Posterior cingulate gyrus (tissue), 11 donors: ENCODE data around the gene MRPL10.

Source experiments
- DNase-seq, 10 donors: peaks; one replicate each; pipeline versions ENCODE4 v3.0.0 to v3.0.0-alpha.2; 2020 to 2021; ENCODE audit warnings: mixed read lengths in 3 of 10
- intact Hi-C: fragments of 100-400 bp; cut with DNase I; formaldehyde crosslinking; loops from one replicate; pipeline ENCODE4 v1.15.1; 2023

MRPL10 gene

GRCh38 chr17:47862621-47863440 lies 31.5 kb upstream of the MRPL10 start:
- intact Hi-C loops: no loop called here
- no peak for DNase-seq

GRCh38 chr17:47860386-47860785 lies 29.0 kb upstream of the MRPL10 start:
- intact Hi-C loops: no loop called here

GRCh38 chr17:47857551-47858455 lies 26.5 kb upstream of the MRPL10 start:
- intact Hi-C loops: no loop called here
- DNase-seq: no peak

More at GRCh38 chr17:47860386-47860785, 29.0 kb upstream of the MRPL10 start:
- DNase-seq: no peak

GRCh38 chr17:47856830-47857229 lies 25.5 kb upstream of the MRPL10 start:
- DNase-seq: no peak
- intact Hi-C loops: no loop called here

GRCh38 chr17:47855737-47856136 lies 24.4 kb upstream of the MRPL10 start:
- intact Hi-C loops: no loop called here

GRCh38 chr17:47853616-47854015 lies 22.3 kb upstream of the MRPL10 start:
- intact Hi-C loops: no loop called here

More at GRCh38 chr17:47855737-47856136, 24.4 kb upstream of the MRPL10 start:
- no peak for DNase-seq

GRCh38 chr17:47852113-47852949 lies 21.0 kb upstream of the MRPL10 start:
- intact Hi-C loops: no loop called here
- peak in 2 of 10 donors; percentile 12 to 45 for DNase-seq

More at GRCh38 chr17:47853616-47854015, 22.3 kb upstream of the MRPL10 start:
- no peak for DNase-seq

GRCh38 chr17:47851764-47852112 lies 20.4 kb upstream of the MRPL10 start:
- DNase-seq: peak in 1 of 10 donors; percentile 15
- intact Hi-C loops: no loop called here

GRCh38 chr17:47850692-47851573 lies 19.6 kb upstream of the MRPL10 start, which contains the start of gene SP6:
Gene SP6 (minus strand): TSS chr17:47851163. CDS start chr17:47848429, 2,734 bp downstream.
- intact Hi-C loops: no loop called here
- DNase-seq: peak in 2 of 10 donors; percentile 67 to 75

GRCh38 chr17:47850373-47850691 lies 19.0 kb upstream of the MRPL10 start:
- intact Hi-C loops: no loop called here
- no peak for DNase-seq

GRCh38 chr17:47848198-47848513 lies 16.8 kb upstream of the MRPL10 start:
- DNase-seq: peak in 1 of 10 donors; percentile 64
- intact Hi-C loops: loop anchor here (10.0 kb wide), 1 partner anchor 127 kb away; the partner anchor contains the start of gene CDK5RAP3

- peak in 1 of 10 donors; percentile 81 for DNase-seq
- intact Hi-C loops: loop anchor here (10.0 kb wide), 1 partner anchor 127 kb away; the partner anchor contains the start of gene CDK5RAP3
Observed at GRCh38 chr17:47847341-47848197, 16.2 kb upstream of the MRPL10 start.

GRCh38 chr17:47846716-47847340 lies 15.5 kb upstream of the MRPL10 start:
- peak in 1 of 10 donors; percentile 86 for DNase-seq
- intact Hi-C loops: loop anchor here (10.0 kb wide), 1 partner anchor 128 kb away; the partner anchor contains the start of gene CDK5RAP3

- peak in 1 of 10 donors; percentile 13 for DNase-seq
- intact Hi-C loops: loop anchor here (10.0 kb wide), 1 partner anchor 129 kb away; the partner anchor contains the start of gene CDK5RAP3
Observed at GRCh38 chr17:47845716-47846075, 14.4 kb upstream of the MRPL10 start.

GRCh38 chr17:47844814-47845715 lies 13.7 kb upstream of the MRPL10 start:
- DNase-seq: peak in 2 of 10 donors; percentile 29 to 61
- intact Hi-C loops: loop anchor here (5.0 to 10.0 kb wide), 2 partner anchors 130 to 177 kb away; partner anchors contain the start of gene CDK5RAP3

GRCh38 chr17:47844227-47844626 lies 12.9 kb upstream of the MRPL10 start:
- peak in 1 of 10 donors; percentile 25 for DNase-seq

GRCh38 chr17:47843391-47843730 lies 12.0 kb upstream of the MRPL10 start:
- intact Hi-C loops: loop anchor here (5.0 to 10.0 kb wide), 2 partner anchors 131 to 179 kb away; partner anchors contain the start of gene CDK5RAP3

More at GRCh38 chr17:47844227-47844626, 12.9 kb upstream of the MRPL10 start:
- intact Hi-C loops: loop anchor here (5.0 to 10.0 kb wide), 2 partner anchors 131 to 178 kb away; partner anchors contain the start of gene CDK5RAP3

More at GRCh38 chr17:47843391-47843730, 12.0 kb upstream of the MRPL10 start:
- DNase-seq: peak in 1 of 10 donors; percentile 26
